GM19023 (cell line): ENCODE results near the gene STRN3.
"Not testable (repeated sequence)": the region's sequence is repeated elsewhere in the genome, so short reads cannot be mapped to it uniquely, and the experiment has no call there.

Experiments
- ATAC-seq: cut with Tn5 transposase; IDR thresholded peaks from one replicate; pipeline ENCODE4 v1.9.1; 2021; ENCODE audit warnings: mild to moderate bottlenecking, moderate library complexity; ENCODE audit not compliant: unreplicated experiment

The STRN3 gene

GRCh38 chr14:30972036-30972732 lies 54.0 kb downstream of the STRN3 start:
- ATAC-seq, result not testable (repeated sequence)

DNA sequence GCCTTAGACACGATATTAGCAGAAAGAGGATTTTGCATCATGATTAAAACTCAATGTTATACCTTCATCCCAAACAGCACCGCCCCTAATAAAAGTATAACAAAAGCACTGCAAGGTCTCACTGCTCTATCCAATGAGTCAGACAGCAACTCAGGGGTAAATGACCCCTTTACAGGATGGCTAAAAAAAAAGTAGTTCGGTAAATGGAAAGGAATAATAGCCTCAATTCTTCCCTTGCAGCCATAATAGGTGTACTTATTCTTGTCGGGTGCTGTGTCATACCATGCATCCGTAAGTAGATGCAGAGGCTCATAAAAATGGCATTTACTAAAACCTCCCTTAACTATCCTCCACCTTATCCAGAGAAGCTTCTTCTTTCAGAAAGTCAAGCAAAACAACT lies 54.6 kb downstream of the STRN3 start:
- ATAC-seq, result no peak

- peak; percentile 82 for ATAC-seq
Measured at GRCh38 chr14:30969796-30970195, 56.4 kb downstream of the STRN3 start.

DNA sequence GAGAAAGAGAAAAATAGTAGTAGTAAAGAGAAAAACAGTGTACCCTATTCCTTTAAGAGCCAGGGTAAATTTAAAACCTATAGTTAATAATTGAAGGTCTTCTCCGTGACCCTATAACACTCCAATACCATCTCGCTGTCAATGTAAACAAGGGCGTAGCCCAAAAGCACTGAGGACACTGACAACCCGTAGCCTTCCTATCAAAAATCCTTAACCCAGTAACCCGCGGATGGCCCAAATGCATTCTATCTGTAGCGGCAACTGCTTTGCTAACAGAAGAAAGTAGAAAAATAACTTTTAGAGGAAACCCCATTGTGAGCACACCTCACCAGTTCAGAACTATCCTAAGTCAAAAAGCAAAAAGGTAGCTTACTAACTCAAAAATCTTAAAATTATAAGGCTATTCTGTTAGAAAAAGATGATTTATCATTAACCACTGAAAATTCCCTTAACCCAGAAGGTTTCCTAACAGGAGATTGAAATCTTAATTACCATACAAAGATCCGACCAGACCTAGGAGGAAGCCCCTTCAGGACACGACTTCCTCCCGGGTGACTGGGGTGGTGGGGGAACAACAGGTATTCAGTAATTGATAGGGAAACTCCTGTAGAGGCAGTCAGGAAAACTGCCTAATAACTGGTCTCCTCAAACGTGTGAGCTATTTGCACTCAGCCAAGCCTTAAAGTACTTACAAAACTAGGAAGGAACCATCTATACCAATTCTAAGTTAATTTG lies 58.6 kb downstream of the STRN3 start:
- not testable (repeated sequence) for ATAC-seq

GRCh38 chr14:30966415-30967363 lies 59.5 kb downstream of the STRN3 start:
- no peak for ATAC-seq

DNA sequence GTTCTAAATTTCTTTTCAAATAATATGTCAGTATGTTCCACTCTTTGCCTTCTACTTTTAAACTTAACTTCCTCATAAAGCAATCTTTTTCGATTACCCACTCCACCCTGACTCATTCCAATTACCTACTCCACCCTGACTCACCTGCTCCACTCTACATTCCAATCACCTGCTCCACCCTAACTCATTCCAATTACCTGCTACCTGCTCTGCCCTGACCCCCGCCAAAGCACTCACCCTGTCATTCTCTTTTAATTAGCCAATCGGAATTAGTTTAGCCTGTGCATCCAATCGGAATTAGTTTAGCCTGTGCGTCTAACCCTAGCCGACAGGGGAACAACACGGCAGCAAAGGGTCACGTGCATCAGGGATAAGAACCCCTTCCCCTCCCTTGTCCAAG lies 60.3 kb downstream of the STRN3 start:
- ATAC-seq, result not testable (repeated sequence)

DNA sequence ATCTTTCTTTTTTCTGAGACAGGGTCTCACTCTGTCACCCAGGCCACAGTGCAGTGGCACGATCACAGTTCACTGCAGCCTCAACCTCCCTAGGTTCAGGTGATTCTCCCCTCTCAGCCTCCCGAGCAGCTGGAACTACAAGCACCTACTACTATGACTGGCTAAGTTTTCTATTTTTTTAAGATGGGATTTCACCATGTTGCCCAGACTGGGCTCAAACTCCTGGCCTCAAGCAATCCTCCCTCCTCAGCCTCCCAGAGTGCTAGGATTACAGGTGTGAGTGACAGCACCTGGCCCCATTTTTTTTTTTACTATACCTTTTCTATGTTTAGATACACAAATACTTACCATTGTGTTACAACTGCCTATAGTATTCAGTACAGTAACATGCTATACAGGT lies 63.6 kb downstream of the STRN3 start:
- not testable (repeated sequence) for ATAC-seq

GRCh38 chr14:30961330-30961729 lies 64.8 kb downstream of the STRN3 start:
- no peak for ATAC-seq

DNA sequence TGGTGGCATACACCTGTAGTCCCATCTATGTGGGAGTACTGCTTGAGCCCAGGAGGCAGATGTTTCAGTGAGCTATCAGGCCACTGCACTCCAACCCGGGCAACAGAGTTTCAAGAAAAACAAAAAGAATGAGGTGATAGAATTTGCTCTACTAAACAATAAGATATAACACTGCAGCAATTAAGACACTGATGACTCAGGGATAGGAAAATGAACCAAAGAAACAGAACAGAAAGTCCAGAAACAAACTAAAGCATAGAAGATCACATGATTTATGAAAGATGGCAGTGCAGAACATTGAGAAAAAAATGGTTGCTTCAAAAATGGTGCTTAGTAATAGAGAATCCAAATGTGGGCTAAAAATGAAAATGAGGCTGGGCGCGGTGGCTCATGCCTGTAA lies 66.0 kb downstream of the STRN3 start:
- no peak for ATAC-seq

- ATAC-seq, result peak; percentile 43
Measured at GRCh38 chr14:30958555-30959407, 67.4 kb downstream of the STRN3 start.

DNA sequence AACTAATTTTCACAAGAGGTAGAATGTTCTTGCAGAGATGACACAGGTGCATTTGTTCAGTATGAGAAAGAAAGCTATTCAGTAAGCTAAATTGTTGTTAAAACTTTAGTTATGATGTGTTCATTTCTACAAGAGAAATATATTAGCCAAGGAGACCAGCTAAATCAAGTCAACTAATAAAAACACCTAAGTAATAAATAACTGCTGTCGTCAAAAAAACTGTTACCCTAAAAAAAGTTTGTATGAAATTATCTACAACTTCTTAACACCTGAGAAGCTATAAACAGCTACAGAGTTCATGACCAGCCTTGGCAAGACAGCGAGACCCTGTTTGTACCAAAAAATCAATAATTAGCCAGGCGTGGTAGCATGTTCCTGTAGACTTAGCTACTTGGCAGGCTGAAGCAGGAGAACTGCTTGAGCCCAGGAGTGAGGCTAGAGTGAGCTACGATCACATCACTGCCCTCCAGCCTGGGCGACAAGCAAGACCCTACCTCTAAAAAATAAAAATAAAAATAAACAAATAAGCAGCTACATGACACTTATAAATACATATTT lies 68.3 kb downstream of the STRN3 start:
- ATAC-seq, result peak; percentile 61

DNA sequence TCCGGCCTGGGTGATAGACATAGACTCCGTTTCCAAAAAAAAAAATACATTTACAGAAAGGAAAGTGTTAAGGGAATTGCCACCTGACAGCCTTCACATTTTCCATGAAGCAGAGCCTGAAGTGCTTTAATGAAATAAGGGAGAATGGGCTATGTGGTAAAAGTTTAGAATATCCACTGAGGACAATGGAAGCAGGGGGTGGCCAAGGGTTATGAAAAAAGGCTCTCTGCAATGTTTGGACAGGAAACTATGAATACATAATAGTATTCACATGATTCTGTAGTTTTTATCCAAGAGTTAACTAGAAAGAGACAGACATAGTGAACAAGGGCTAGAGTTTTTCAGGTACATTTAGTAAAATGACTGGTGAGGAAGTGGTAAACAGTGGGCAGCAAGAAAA lies 76.5 kb downstream of the STRN3 start:
- no peak for ATAC-seq

GRCh38 chr14:30943694-30944093 lies 82.5 kb downstream of the STRN3 start:
- ATAC-seq, result no peak

- no peak for ATAC-seq
Measured at GRCh38 chr14:30940886-30941285, 85.3 kb downstream of the STRN3 start.

DNA sequence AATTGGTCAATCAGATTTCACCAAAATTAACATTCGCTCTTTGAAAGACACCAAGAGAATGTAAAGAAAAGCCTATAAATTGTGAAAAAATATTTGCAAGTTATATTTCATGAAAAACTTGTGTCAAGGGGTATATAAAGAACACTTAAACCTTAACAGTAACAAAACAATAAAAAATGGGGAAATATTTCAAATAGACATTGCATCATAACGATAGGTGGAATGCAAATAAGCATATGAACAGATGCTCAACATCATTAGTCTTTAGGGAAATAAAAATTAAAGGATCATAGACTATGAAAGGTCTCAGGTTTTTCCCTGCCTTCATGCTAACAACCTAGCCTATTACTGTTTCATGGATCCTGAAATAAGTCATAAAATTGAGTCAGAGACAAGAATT lies 87.6 kb downstream of the STRN3 start:
- no peak for ATAC-seq

DNA sequence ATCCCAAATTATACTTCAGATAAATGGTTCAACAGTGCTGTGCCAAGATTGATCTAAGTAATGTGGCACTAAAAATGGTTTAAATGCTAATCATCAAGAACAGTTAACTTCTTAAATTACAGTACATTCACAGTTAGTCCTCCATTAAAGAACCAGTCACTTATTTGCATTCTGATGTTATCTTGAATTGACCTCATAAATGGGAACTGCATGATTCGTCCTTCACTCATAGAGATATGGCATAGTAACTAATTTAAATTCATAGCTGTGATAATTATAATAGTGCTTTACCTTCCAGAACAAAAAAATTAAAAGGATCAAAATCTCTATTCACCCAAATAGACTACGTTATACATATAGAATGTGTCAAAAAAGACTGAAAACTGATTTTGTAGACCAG lies 90.7 kb downstream of the STRN3 start:
- ATAC-seq, result no peak

DNA sequence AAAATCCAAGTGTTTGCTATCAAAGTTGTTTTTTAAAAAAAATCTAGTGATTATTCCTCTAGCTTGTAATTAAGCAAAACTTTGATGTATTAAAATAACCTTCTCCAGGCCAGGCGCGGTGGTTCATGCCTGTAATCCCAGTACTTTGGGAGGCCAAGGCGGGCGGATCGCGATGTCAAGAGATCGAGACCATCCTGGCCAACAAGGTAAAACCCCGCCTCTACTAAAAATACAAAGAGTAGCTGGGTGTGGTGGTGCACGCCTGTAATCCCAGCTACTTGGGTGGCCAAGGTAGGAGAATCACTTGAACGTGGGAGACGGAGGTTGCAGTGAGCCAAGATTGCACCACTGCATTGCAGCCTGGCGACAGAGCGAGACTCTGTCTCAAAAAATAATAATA lies 92.2 kb downstream of the STRN3 start:
- not testable (repeated sequence) for ATAC-seq

DNA sequence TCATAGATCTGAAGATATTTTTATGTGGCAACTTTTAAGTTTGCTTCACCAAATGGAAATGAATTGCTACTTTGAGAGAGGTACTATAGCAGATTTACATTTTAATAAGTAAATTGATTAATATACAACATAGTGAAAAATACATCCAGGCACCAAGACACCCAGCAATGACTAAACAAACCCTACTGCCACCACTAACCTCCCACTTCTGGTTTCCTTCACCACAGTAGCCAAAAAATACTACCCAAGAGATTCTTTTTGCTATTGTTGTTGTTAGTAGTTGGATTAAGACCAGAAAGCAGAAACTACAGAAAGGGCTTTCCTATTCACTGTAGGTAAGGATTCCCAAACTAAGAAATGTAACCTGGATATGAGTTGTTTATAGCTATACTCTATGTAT lies 97.7 kb downstream of the STRN3 start:
- ATAC-seq, result no peak

DNA sequence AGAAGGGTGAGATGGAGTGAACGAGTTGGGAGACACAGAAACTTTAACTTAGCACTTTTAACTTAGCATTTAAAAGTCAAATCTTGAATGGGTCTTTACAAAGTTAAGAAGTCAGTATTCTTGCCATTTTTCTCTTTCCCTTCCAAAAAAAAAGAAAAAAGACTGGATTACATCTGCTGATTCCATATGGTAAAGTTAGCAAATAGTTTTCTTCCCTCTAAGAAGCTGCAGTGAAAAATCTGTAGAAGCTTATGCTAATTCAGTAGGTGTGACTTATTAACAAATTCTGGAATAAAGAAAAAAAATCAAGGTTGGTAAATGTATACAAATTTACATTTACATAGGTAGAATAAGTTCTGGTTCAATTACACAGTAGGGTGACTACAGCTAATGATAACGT lies 100.9 kb downstream of the STRN3 start:
- ATAC-seq, result no peak

DNA sequence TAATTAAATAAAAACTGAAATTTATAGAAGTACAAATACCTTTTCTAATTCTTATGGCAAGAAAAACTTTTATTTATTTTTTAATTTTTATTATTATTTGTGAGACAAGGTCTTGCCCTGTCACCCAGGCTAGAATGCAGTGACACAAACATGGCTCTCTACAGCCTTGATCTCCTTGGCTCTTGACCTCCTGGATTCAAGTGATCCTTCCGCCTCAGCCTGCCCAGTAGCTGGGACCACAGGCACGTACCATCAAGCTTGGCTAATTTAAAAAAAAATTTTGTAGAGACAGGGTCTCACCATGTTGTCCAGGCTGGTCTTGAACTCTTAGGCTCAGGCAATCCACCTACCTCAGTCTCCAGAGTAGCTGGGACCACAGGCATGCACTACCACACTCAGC lies 104.4 kb downstream of the STRN3 start:
- ATAC-seq, result no peak
